22Rv1 (cell line): ENCODE results near the gene SLC24A5.

ENCODE experiments used
- H3K27ac ChIP-seq: fragments of 450-650 bp; 2 replicates; pipeline ENCODE4 v1.5.1; 2017
- CTCF ChIP-seq: fragments of 450-650 bp; IDR thresholded peaks from 2 replicates; pipeline ENCODE4 v1.5.1; 2017; ENCODE audit warnings: mild to moderate bottlenecking
- ZFX ChIP-seq: fragments of 450-650 bp; IDR thresholded peaks from 2 replicates; pipeline ENCODE4 v1.6.1; 2017; ENCODE audit warnings: antibody characterized with exemption, borderline replicate concordance

SLC24A5 gene

GRCh38 chr15:48086133-48086532 is 34.7 kb upstream of the SLC24A5 start:
- H3K27ac ChIP-seq: no peak overlapping the region
- TF ChIP-seq ZFX (no peak), CTCF (no peak)

DNA sequence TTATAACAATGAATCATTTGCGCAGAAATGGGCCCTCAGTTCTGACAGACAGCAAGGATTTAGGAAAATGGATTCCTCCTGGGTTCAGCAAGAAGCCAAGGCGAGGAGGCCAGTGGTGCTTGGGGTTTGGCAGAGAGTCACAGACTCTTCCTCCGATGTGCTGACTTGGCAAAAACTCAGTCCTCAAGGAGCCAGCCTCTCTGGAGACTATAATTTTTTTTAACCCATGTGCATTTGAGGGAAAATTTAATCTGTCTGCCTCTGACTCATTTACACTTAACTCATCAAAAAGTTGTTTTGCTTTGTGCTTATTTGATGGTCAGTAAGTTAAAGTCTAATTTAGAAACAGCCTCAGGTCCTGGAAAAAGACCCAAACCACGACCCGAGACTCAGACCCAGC is 34.2 kb upstream of the SLC24A5 start:
- TF ChIP-seq CTCF: no peak
- no peak for TF ChIP-seq ZFX
- H3K27ac ChIP-seq: no peak overlapping the region

DNA sequence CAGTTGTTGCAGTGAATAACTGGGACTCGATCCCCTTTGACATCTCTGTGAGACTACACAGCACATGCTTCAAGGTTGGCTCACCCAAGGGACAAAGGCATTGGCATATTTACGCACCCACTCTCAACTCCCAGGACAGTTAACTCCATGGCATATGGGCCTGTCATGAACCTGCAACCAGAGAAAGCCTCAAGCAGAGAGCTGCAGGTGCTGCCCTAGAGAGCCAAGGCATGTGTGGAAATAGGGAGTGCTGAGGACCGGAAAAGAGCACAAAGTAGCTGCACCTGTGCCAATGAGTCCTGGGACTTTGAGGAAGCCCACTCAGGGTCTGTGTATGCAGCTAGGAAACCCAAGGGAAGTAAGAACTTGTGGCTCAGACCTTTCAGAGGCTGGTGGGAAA is 32.9 kb upstream of the SLC24A5 start:
- H3K27ac ChIP-seq: no peak overlapping the region
- TF ChIP-seq ZFX: no peak
- no peak for TF ChIP-seq CTCF

- no peak overlapping the region for H3K27ac ChIP-seq
- TF ChIP-seq CTCF (no peak), ZFX (no peak)
Observed at GRCh38 chr15:48089702-48090101, 31.1 kb upstream of the SLC24A5 start.

DNA sequence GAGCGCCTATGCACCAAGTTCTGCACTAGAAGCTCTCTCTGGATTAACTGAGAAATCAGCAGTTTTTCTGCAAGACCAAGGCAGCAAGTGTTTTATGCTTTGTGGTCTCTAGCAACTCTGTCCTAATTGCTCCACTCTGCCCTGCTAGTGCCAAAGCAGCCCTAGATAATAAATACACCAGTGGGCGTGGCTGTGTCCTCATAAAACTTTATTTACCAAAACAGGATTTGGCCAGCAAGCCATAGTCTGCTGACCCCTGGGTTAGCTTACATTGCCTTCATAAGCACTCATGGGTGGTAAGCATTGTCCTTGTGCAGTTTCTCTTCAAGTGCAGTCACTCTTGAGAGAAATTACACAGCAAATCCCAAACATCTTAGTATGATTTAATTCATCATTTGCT is 30.7 kb upstream of the SLC24A5 start:
- TF ChIP-seq CTCF: no peak
- TF ChIP-seq ZFX: no peak
- no peak overlapping the region for H3K27ac ChIP-seq

DNA sequence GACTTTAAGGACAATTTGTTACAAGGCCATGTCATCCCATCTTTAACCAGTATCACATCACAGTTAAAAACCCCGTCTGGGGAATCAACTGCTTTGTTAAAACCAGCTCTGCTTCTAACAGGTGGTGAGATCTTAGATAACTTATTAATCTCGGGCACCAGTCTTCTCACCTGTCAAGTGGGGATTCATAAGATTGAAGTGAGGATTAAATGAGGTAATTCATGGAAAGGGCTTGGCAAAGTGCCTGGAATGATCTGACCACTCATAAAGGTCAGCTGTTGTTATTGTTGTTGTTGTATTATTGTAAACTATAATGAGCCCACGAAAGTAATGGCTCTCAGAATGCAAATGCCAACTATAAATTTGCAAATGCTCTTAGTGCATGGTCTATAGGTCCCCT is 30.1 kb upstream of the SLC24A5 start:
- H3K27ac ChIP-seq: no peak overlapping the region
- no peak for TF ChIP-seq CTCF
- TF ChIP-seq ZFX: no peak

- H3K27ac ChIP-seq: no peak overlapping the region
- no peak for TF ChIP-seq ZFX
Observed at GRCh38 chr15:48091522-48091921, 29.3 kb upstream of the SLC24A5 start.

GRCh38 chr15:48096355-48096786 is 24.4 kb upstream of the SLC24A5 start:
- H3K27ac ChIP-seq: no peak overlapping the region
- no peak for TF ChIP-seq CTCF
- no peak for TF ChIP-seq ZFX
